ENCODE measurements around the gene TAF8. TPM values are rescaled to one million over a fixed set of nuclear protein-coding genes. Genes with fewer than 3 reads are reported as not detected.
"Not testable (repeated sequence)": the region's sequence is repeated elsewhere in the genome, so short reads cannot be mapped to it uniquely, and the experiment has no call there.

The TAF8 gene
- total RNA-seq, 1 donor from 2014 or later, result 32.2 TPM

- DNase-seq (no peak), ATAC-seq (no peak)
- intact Hi-C loops (cut with micrococcal nuclease), result no loop called here
Measured at GRCh38 chr6:42026540-42026939, 23.8 kb upstream of the TAF8 start.

GRCh38 chr6:42028234-42029061 lies 21.9 kb upstream of the TAF8 start:
- intact Hi-C loops (cut with micrococcal nuclease), result no loop called here
- DNase-seq, result peak; percentile 41
- peak; percentile 75 for ATAC-seq

- ATAC-seq (no peak), DNase-seq (no peak)
- intact Hi-C loops (cut with micrococcal nuclease), result no loop called here
Measured at GRCh38 chr6:42029062-42029685, 21.1 kb upstream of the TAF8 start.

GRCh38 chr6:42029881-42030280 lies 20.4 kb upstream of the TAF8 start:
- no peak for ATAC-seq
- no peak for DNase-seq
- intact Hi-C loops (cut with micrococcal nuclease), result no loop called here

- DNase-seq (peak; percentile 73), ATAC-seq (peak; percentile 83)
- intact Hi-C loops (cut with micrococcal nuclease), result no loop called here
Measured at GRCh38 chr6:42030585-42031506, 19.5 kb upstream of the TAF8 start.

- intact Hi-C loops (cut with micrococcal nuclease), result no loop called here
- DNase-seq, result no peak
- no peak for ATAC-seq
Measured at GRCh38 chr6:42032366-42032765, 18.0 kb upstream of the TAF8 start.

GRCh38 chr6:42037669-42038068 lies 12.7 kb upstream of the TAF8 start:
- DNase-seq; intact Hi-C loops (cut with micrococcal nuclease); ATAC-seq: not testable (repeated sequence)

GRCh38 chr6:42038163-42038562 lies 12.2 kb upstream of the TAF8 start:
- DNase-seq (no peak), ATAC-seq (no peak)
- intact Hi-C loops (cut with micrococcal nuclease), result no loop called here

GRCh38 chr6:42038811-42039408 lies 11.4 kb upstream of the TAF8 start:
- intact Hi-C loops (cut with micrococcal nuclease), result no loop called here
- DNase-seq, result no peak

GRCh38 chr6:42040856-42041480 lies 9.4 kb upstream of the TAF8 start:
- ATAC-seq, result no peak
- intact Hi-C loops (cut with micrococcal nuclease), result loop anchor here (10.0 kb wide), 1 partner anchor 256 kb away; the partner anchor contains the start of genes PRICKLE4 and TOMM6
- DNase-seq, result no peak

More at GRCh38 chr6:42038811-42039408, 11.4 kb upstream of the TAF8 start:
- ATAC-seq, result no peak

- DNase-seq, result peak; percentile 66
- intact Hi-C loops (cut with micrococcal nuclease), result loop anchor here (10.0 kb wide), 1 partner anchor 257 kb away; the partner anchor contains the start of genes PRICKLE4 and TOMM6
- peak; percentile 40 for ATAC-seq
Measured at GRCh38 chr6:42041481-42042053, 8.8 kb upstream of the TAF8 start.

- ATAC-seq, result no peak
- intact Hi-C loops (cut with micrococcal nuclease), result loop anchor here (10.0 kb wide), 1 partner anchor 257 kb away; the partner anchor contains the start of genes PRICKLE4 and TOMM6
Measured at GRCh38 chr6:42042108-42042507, 8.2 kb upstream of the TAF8 start.

GRCh38 chr6:42043787-42044475 lies 6.4 kb upstream of the TAF8 start:
- intact Hi-C loops (cut with micrococcal nuclease), result loop anchor here (10.0 kb wide), 1 partner anchor 259 kb away; the partner anchor contains the start of genes PRICKLE4 and TOMM6
- DNase-seq (peak; percentile 89), ATAC-seq (peak; percentile 58)

More at GRCh38 chr6:42042108-42042507, 8.2 kb upstream of the TAF8 start:
- DNase-seq, result no peak

GRCh38 chr6:42045538-42046460 lies 4.5 kb upstream of the TAF8 start:
- intact Hi-C loops (cut with micrococcal nuclease), result loop anchor here (5.0 to 10.0 kb wide), 2 partner anchors 103 to 261 kb away; partner anchors contain the start of genes CCND3, PRICKLE4 and TOMM6
- ATAC-seq, result peak; percentile 74
- peak; percentile 95 for DNase-seq

- intact Hi-C loops (cut with micrococcal nuclease), result loop anchor here (5.0 to 10.0 kb wide), 2 partner anchors 104 to 262 kb away; partner anchors contain the start of genes CCND3, PRICKLE4 and TOMM6
- no peak for DNase-seq
- ATAC-seq, result no peak
Measured at GRCh38 chr6:42046464-42047212, 3.7 kb upstream of the TAF8 start.
